GM13977 (cell line): ENCODE data around the gene HSPA6.
"Not testable (repeated sequence)": the region's sequence is repeated elsewhere in the genome, so short reads cannot be mapped to it uniquely, and the experiment has no call there.

Experiments
- DNase-seq: peaks from one replicate; pipeline ENCODE4 v3.0.0; 2012; ENCODE audit warnings: low spot score
- CTCF ChIP-seq: IDR thresholded peaks from 2 replicates; pipeline ENCODE4 v1.5.1; 2012; ENCODE audit warnings: mild to moderate bottlenecking, control low read depth; ENCODE audit not compliant: insufficient read depth; ENCODE audit errors: extremely low read depth, missing control alignments
- in situ Hi-C: fragments of 300-500 bp; cut with MboI; formaldehyde crosslinking; loops from one replicate; pipeline ENCODE4 v1.12.0; 2022; ENCODE audit warnings: low sequenced_read_pairs, low pct_unique_long_range_greater_than_20kb, mixed read lengths, inconsistent platforms; ENCODE audit not compliant: unreplicated experiment

The HSPA6 gene

GRCh38 chr1:161503394-161503748 is 21.0 kb upstream of the HSPA6 start:
- in situ Hi-C loops, result no loop called here
- DNase-seq, result no peak
- TF ChIP-seq CTCF, result no peak

GRCh38 chr1:161505686-161506085 is 18.7 kb upstream of the HSPA6 start:
- TF ChIP-seq CTCF, result no peak
- in situ Hi-C loops, result no loop called here
- no peak for DNase-seq

- in situ Hi-C loops, result no loop called here
- no peak for DNase-seq
Observed at GRCh38 chr1:161506336-161507223, 17.8 kb upstream of the HSPA6 start.

GRCh38 chr1:161510477-161510876 is 13.9 kb upstream of the HSPA6 start:
- no peak for DNase-seq
- TF ChIP-seq CTCF, result no peak
- in situ Hi-C loops, result no loop called here

More at GRCh38 chr1:161506336-161507223, 17.8 kb upstream of the HSPA6 start:
- TF ChIP-seq CTCF, result no peak

GRCh38 chr1:161511018-161511755 is 13.2 kb upstream of the HSPA6 start:
- no peak for DNase-seq
- TF ChIP-seq CTCF, result no peak
- in situ Hi-C loops, result no loop called here

- in situ Hi-C loops, result no loop called here
Observed at GRCh38 chr1:161511756-161512060, 12.6 kb upstream of the HSPA6 start.

GRCh38 chr1:161512636-161513447 is 11.5 kb upstream of the HSPA6 start:
- in situ Hi-C loops, DNase-seq: not testable (repeated sequence)

More at GRCh38 chr1:161511756-161512060, 12.6 kb upstream of the HSPA6 start:
- DNase-seq, result no peak
- TF ChIP-seq CTCF, result no peak

GRCh38 chr1:161513448-161513780 is 10.9 kb upstream of the HSPA6 start:
- in situ Hi-C loops, DNase-seq: not testable (repeated sequence)

GRCh38 chr1:161513953-161514352 is 10.4 kb upstream of the HSPA6 start:
- in situ Hi-C loops, DNase-seq: not testable (repeated sequence)

- DNase-seq, in situ Hi-C loops: not testable (repeated sequence)
Observed at GRCh38 chr1:161523041-161523816, 1.1 kb upstream of the HSPA6 start.
